H1 (cell line): Measurements from ENCODE around the gene SPP1. TPM values are rescaled to one million over a fixed set of nuclear protein-coding genes. Genes with fewer than 3 reads are reported as not detected.

Source experiments
- CTCF ChIA-PET: fragments of 300-600 bp; sonication (Branson Sonifier 250); formaldehyde crosslinking; loops from one replicate; lab custom pipeline; 2021; ENCODE audit not compliant: partially characterized antibody; lab: Charles Lee
- POLR2A ChIA-PET: fragments of 300-600 bp; sonication (Branson Sonifier 250); formaldehyde crosslinking; loops from one replicate; lab custom pipeline; 2021; ENCODE audit warnings: inconsistent platforms; ENCODE audit not compliant: partially characterized antibody; lab: Charles Lee
- DNase-seq, 2 experiments: peaks; one replicate each; pipeline versions ENCODE4 v3.0.0 to v3.0.0-alpha.2; 2010 to 2022; ENCODE audit warnings: low spot score in 2 of 2, low read depth in 1 of 2, mixed read lengths in 1 of 2
- FAIRE-seq: peaks from 2 replicates; lab custom pipeline; 2011; peaks lifted over from hg19 to GRCh38; lab: Jason Lieb, UNC
- H2AFZ ChIP-seq: 2 replicates; pipeline ENCODE4 v1.8.1; 2012; ENCODE audit warnings: low read length, inconsistent platforms
- H2AK5ac ChIP-seq: 2 replicates; pipeline ENCODE4 v1.6.1; 2013; ENCODE audit warnings: low read depth, low read length
- H2BK120ac ChIP-seq: replicated peaks from 2 replicates; pipeline ENCODE3; 2013; ENCODE audit warnings: low read depth, low read length, inconsistent platforms
- H2BK12ac ChIP-seq: 2 replicates; pipeline ENCODE4 v1.6.1; 2013; ENCODE audit warnings: low read depth, low read length
- H2BK15ac ChIP-seq: 2 replicates; pipeline ENCODE4 v1.6.1; 2013; ENCODE audit warnings: low read length
- H2BK20ac ChIP-seq: 2 replicates; pipeline ENCODE4 v1.6.1; 2013; ENCODE audit warnings: low read length
- H2BK5ac ChIP-seq: 2 replicates; pipeline ENCODE4 v1.6.1; 2013; ENCODE audit warnings: low read depth, low read length
- H3K14ac ChIP-seq: 2 replicates; pipeline ENCODE4 v1.6.1; 2013; ENCODE audit warnings: inconsistent platforms; ENCODE audit not compliant: insufficient read length
- H3K18ac ChIP-seq: 2 replicates; pipeline ENCODE4 v1.6.1; 2013; ENCODE audit warnings: low read length; ENCODE audit errors: extremely low read depth
- H3K23ac ChIP-seq: 2 replicates; pipeline ENCODE4 v1.6.1; 2013; ENCODE audit warnings: inconsistent platforms; ENCODE audit not compliant: insufficient read length
- H3K23me2 ChIP-seq: 2 replicates; pipeline ENCODE4 v1.6.1; 2013; ENCODE audit warnings: low read depth, low read length
- H3K27ac ChIP-seq: 2 replicates; pipeline ENCODE4 v1.6.1; 2011; ENCODE audit warnings: low read depth, low read length, inconsistent platforms
- H3K27me3 ChIP-seq, 4 experiments: replicated peaks in 1 of 4; 1 replicate in 1 of 4; 2 replicates in 3 of 4; pipeline versions ENCODE4 v1.6.1 to v1.8.1; 2011 to 2013; ENCODE audit warnings: low read length in 3 of 4, mild to moderate bottlenecking in 3 of 4, inconsistent platforms in 2 of 4, mixed read lengths in 2 of 4, moderate library complexity in 1 of 4; ENCODE audit not compliant: control insufficient read depth in 3 of 4, insufficient read depth in 3 of 4; ENCODE audit errors: extremely low read depth in 1 of 4
- H3K36me3 ChIP-seq, 4 experiments: 2 replicates each; pipeline versions ENCODE4 v1.6.1 to v1.8.1; 2011 to 2013; ENCODE audit warnings: mild to moderate bottlenecking in 4 of 4, low read length in 3 of 4, moderate library complexity in 2 of 4, control low read depth in 1 of 4, inconsistent platforms in 1 of 4; ENCODE audit not compliant: insufficient read depth in 4 of 4, control insufficient read depth in 2 of 4
- H3K4ac ChIP-seq: replicated peaks from 2 replicates; pipeline ENCODE3; 2013; ENCODE audit warnings: low read length, low read depth, mixed read lengths, inconsistent platforms; ENCODE audit not compliant: insufficient read length
- H3K4me1 ChIP-seq, 4 experiments: replicated peaks in 1 of 4; 1 replicate in 1 of 4; 2 replicates in 3 of 4; pipeline versions ENCODE4 v1.6.1 to v1.8.1; 2011 to 2013; ENCODE audit warnings: low read length in 3 of 4, inconsistent platforms in 2 of 4, mixed read lengths in 1 of 4; ENCODE audit not compliant: insufficient read depth in 4 of 4, control insufficient read depth in 3 of 4
- H3K4me2 ChIP-seq, 2 experiments: 2 replicates each; pipeline versions ENCODE4 v1.6.1 to v1.8.1; 2011 to 2013; ENCODE audit warnings: low read depth in 2 of 2, low read length in 2 of 2, control low read depth in 1 of 2, inconsistent platforms in 1 of 2, mild to moderate bottlenecking in 1 of 2; ENCODE audit not compliant: insufficient read depth in 1 of 2
- H3K4me3 ChIP-seq, 4 experiments: fragments of 200-600, 300-600 bp in 1 of 4; sonication (generic), shearing (Covaris generic), sonication (Bioruptor Twin) in 1 of 4; 2 replicates each; pipeline versions ENCODE4 v1.5.1 to v1.8.1; 2011 to 2016; ENCODE audit warnings: low read length in 4 of 4, low read depth in 3 of 4, control low read depth in 2 of 4, inconsistent platforms in 2 of 4, mild to moderate bottlenecking in 2 of 4, mixed read lengths in 1 of 4, moderate library complexity in 1 of 4; ENCODE audit not compliant: insufficient read depth in 2 of 4; ENCODE audit errors: extremely low read depth in 1 of 4
- H3K56ac ChIP-seq: replicated peaks from 2 replicates; pipeline ENCODE3; 2013; ENCODE audit warnings: low read depth, mild to moderate bottlenecking, mixed read lengths, low read length, inconsistent platforms; ENCODE audit not compliant: insufficient read length
- H3K79me1 ChIP-seq: 2 replicates; pipeline ENCODE4 v1.6.1; 2013; ENCODE audit warnings: low read depth, low read length, control low read depth
- H3K79me2 ChIP-seq, 2 experiments: 2 replicates each; pipeline versions ENCODE4 v1.6.1 to v1.8.1; 2012 to 2013; ENCODE audit warnings: low read length in 2 of 2, mild to moderate bottlenecking in 2 of 2, inconsistent platforms in 1 of 2; ENCODE audit not compliant: insufficient read depth in 2 of 2, control insufficient read depth in 1 of 2
- H3K9ac ChIP-seq, 4 experiments: replicated peaks in 1 of 4; 1 replicate in 1 of 4; 2 replicates in 3 of 4; pipeline versions ENCODE4 v1.6.1 to v1.8.1; 2011 to 2013; ENCODE audit warnings: low read depth in 3 of 4, low read length in 3 of 4, control low read depth in 2 of 4, mild to moderate bottlenecking in 2 of 4, moderate library complexity in 2 of 4, inconsistent platforms in 1 of 4; ENCODE audit errors: extremely low read depth in 1 of 4
- H3K9me3 ChIP-seq, 2 experiments: 2 replicates each; pipeline versions ENCODE4 v1.6.1 to v1.8.1; 2012 to 2013; ENCODE audit warnings: mild to moderate bottlenecking in 2 of 2, moderate library complexity in 2 of 2, control low read depth in 1 of 2, inconsistent platforms in 1 of 2, low read depth in 1 of 2, low read length in 1 of 2, mixed read lengths in 1 of 2; ENCODE audit not compliant: insufficient read depth in 2 of 2
- H4K20me1 ChIP-seq, 2 experiments: replicated peaks in 1 of 2; 2 replicates each; pipeline versions ENCODE3 to v1.8.1; 2011 to 2013; ENCODE audit warnings: inconsistent platforms in 2 of 2, low read length in 2 of 2, mild to moderate bottlenecking in 1 of 2; ENCODE audit not compliant: insufficient read depth in 2 of 2, control insufficient read depth in 1 of 2
- H4K5ac ChIP-seq: 2 replicates; pipeline ENCODE4 v1.6.1; 2013; ENCODE audit warnings: low read length, low read depth, mixed read lengths, inconsistent platforms; ENCODE audit not compliant: insufficient read length
- H4K8ac ChIP-seq: 2 replicates; pipeline ENCODE4 v1.8.0; 2013; ENCODE audit warnings: mild to moderate bottlenecking, moderate library complexity, low read length, inconsistent platforms; ENCODE audit not compliant: insufficient read depth; ENCODE audit errors: extremely low read depth
- H4K91ac ChIP-seq: replicated peaks from 2 replicates; pipeline ENCODE3; 2013; ENCODE audit warnings: low read length, mixed read lengths, inconsistent platforms; ENCODE audit not compliant: insufficient read length
- BACH1 ChIP-seq: IDR thresholded peaks from 2 replicates; pipeline ENCODE4 v1.6.1; 2012; ENCODE audit warnings: low read length, improper control_type of control experiment
- EGR1 ChIP-seq: IDR thresholded peaks from 2 replicates; pipeline ENCODE4 v1.6.1; 2011; ENCODE audit warnings: low read depth, low read length, borderline replicate concordance
- EZH2 ChIP-seq: fragments of 200-600 bp; sonication (generic); IDR thresholded peaks from 2 replicates; pipeline ENCODE4 v1.7.1; 2012; ENCODE audit warnings: low read depth, mild to moderate bottlenecking, moderate library complexity, low read length, inconsistent platforms; ENCODE audit not compliant: severe bottlenecking
- FOSL1 ChIP-seq: IDR thresholded peaks from 2 replicates; pipeline ENCODE4 v1.6.1; 2011; ENCODE audit warnings: mild to moderate bottlenecking, low read depth, low read length, moderate library complexity; ENCODE audit not compliant: insufficient read depth
- SP4 ChIP-seq: IDR thresholded peaks from 2 replicates; pipeline ENCODE4 v1.6.1; 2012; ENCODE audit warnings: low read length, inconsistent platforms
- WGBS, 2 experiments: shearing (Covaris generic) in 1 of 2; methylation state at CpG; one replicate each; pipeline versions ENCODE4 v1.1.6 to v1.1.7; 2013 to 2015; ENCODE audit warnings: low lambda C conversion rate in 2 of 2, mixed read lengths in 2 of 2, inconsistent platforms in 1 of 2, low coverage in 1 of 2, missing lambda C conversion rate in 1 of 2; ENCODE audit not compliant: insufficient replicate concordance in 2 of 2, insufficient coverage in 1 of 2, insufficient read length in 1 of 2; ENCODE audit errors: extremely low coverage in 1 of 2, missing lambda C conversion rate in 1 of 2; 5-methylcytosine and 5-hydroxymethylcytosine counted together
- polyA plus RNA-seq, 7 experiments: library from polyadenylated mRNA; depleted of rRNA in 3 of 7; stranded (reverse) in 5 of 7; unstranded in 2 of 7; fragments of >200 nt in 5 of 7; fragments of 200-250 nt in 2 of 7; gene quantifications; 1 replicate in 5 of 7; 2 replicates in 1 of 7; 4 replicates in 1 of 7; pipeline versions ENCODE4 v1.2.1 to v1.2.3, GENCODE V29; 2011 to 2013; ENCODE audit warnings: missing spikeins in 2 of 7, mixed read lengths in 2 of 7
- total RNA-seq: library from RNA; stranded (reverse); fragmentation: NEBNext Ultra II Directional; extraction: Animal tissue kit (Norgen Biotek cat#: 25700); gene quantifications from 2 replicates; pipeline ENCODE4 v1.2.1, GENCODE V29; 2021
- TF ChIP-seq, protein P1 (sequence below): IDR thresholded peaks from 2 replicates; pipeline ENCODE4 v1.6.1; 2012; ENCODE audit warnings: inconsistent platforms
- TF ChIP-seq, protein P2 (sequence below): IDR thresholded peaks from 2 replicates; pipeline ENCODE4 v1.6.1; 2011; ENCODE audit warnings: low read depth, mild to moderate bottlenecking, low read length; ENCODE audit not compliant: insufficient read depth

SPP1 gene
- total and polyA plus RNA-seq, 2 of the 8 experiments (the other 6 are each of a cell fraction or from before 2014, with no cell fraction given): 13.7 to 26.5 TPM

DNA sequence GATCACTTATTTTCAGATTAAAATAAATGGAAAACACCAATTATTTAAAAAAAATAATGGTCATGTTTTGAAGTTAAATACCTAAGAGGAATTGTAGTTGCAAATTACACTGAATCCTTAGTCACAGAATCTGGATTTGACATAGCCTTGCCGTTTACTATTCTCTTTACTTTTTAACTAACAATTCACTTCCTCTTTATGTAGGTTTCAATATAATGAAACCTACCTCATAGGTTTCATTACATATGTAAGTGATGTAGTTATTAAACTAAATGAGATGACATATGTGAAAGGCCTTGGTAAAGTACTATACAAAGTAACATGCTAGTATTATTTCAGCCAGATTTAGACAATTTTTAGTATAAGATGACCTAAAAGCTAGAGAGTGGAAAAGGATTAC, 6.5 kb downstream of the SPP1 start:
- H3K56ac ChIP-seq: no peak overlapping the region
- H2BK12ac ChIP-seq: no peak overlapping the region
- no peaks in the 10 kb centered on the region for H3K23me2 ChIP-seq
- TF ChIP-seq EZH2: no peak
- TF ChIP-seq, protein P1, sequence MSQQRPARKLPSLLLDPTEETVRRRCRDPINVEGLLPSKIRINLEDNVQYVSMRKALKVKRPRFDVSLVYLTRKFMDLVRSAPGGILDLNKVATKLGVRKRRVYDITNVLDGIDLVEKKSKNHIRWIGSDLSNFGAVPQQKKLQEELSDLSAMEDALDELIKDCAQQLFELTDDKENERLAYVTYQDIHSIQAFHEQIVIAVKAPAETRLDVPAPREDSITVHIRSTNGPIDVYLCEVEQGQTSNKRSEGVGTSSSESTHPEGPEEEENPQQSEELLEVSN: no peak
- TF ChIP-seq, protein P2, sequence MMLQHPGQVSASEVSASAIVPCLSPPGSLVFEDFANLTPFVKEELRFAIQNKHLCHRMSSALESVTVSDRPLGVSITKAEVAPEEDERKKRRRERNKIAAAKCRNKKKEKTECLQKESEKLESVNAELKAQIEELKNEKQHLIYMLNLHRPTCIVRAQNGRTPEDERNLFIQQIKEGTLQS: no peak
- no peak for TF ChIP-seq EGR1
- no peak for TF ChIP-seq SP4
- no peak for TF ChIP-seq BACH1
- TF ChIP-seq FOSL1: no peak
- no peak overlapping the region for H3K14ac ChIP-seq
- no peaks in the 10 kb centered on the region for H3K79me1 ChIP-seq
- H4K5ac ChIP-seq: no peak overlapping the region
- ChIA-PET POLR2A (no interaction called here), CTCF (interaction anchor here (1.1 to 1.4 kb wide), 2 partner anchors 8 to 17 kb away, joined by 3 read pairs; no protein-coding TSS in a partner anchor)
- WGBS, 2 experiments: 83% methylated on average over 1 of the region's 1 CpG; no CpG with 5 or more reads in 1 of the 2 experiments
- H2BK120ac ChIP-seq: no peak overlapping the region
- H2BK15ac ChIP-seq: no peak overlapping the region
- FAIRE-seq (no peak), DNase-seq (no peak)
- no peaks in the 10 kb centered on the region for H3K9me3 ChIP-seq
- H3K27me3 ChIP-seq: 0 out of 7 replicates have a peak, but pooled peaks cover 0 to 2% (median 0%) of the 10 kb centered on the region in 4 experiments
- no peak overlapping the region for H3K18ac ChIP-seq
- H2AFZ ChIP-seq: no peak overlapping the region
- H3K79me2 ChIP-seq: no peaks in the 10 kb centered on the region
- no peak overlapping the region for H3K4ac ChIP-seq
- no peaks in the 10 kb centered on the region for H3K36me3 ChIP-seq
- no peak overlapping the region for H2BK20ac ChIP-seq
- no peak overlapping the region for H4K91ac ChIP-seq
- H3K27ac ChIP-seq: no peak overlapping the region
- no peak overlapping the region for H3K4me2 ChIP-seq
- H3K23ac ChIP-seq: no peak overlapping the region
- no peak overlapping the region for H3K4me3 ChIP-seq
- H2AK5ac ChIP-seq: no peak overlapping the region
- H2BK5ac ChIP-seq: no peak overlapping the region
- H4K20me1 ChIP-seq: no peaks in the 10 kb centered on the region
- H4K8ac ChIP-seq: no peak overlapping the region
- H3K4me1 ChIP-seq: peaks cover 0 to 5% (median under 1%) of the 10 kb centered on the region in 4 experiments; a peak in 3 of 7 replicates
- no peak overlapping the region for H3K9ac ChIP-seq
